ENCODE results near the gene RAB6A.
"Not testable (repeated sequence)": the region's sequence is repeated elsewhere in the genome, so short reads cannot be mapped to it uniquely, and the experiment has no call there.

The RAB6A gene

GRCh38 chr11:73789279-73789670, 28.4 kb upstream of the RAB6A start:
- DNase-seq (ENCODE audit: low read depth in 1 of 2, low spot score in 1 of 2) = no peak

GRCh38 chr11:73787643-73788558, 27.0 kb upstream of the RAB6A start, which contains the start of gene MRPL48:
TSS of gene MRPL48 (plus strand) at chr11:73787874. CDS start at chr11:73787972, 98 bp downstream.
- Histone ChIP-seq H3K27me3 (ENCODE audit: insufficient read depth, poor library complexity, severe bottlenecking) (no peaks in the 10 kb centered on the region), H3K4me3 (replicated peaks; ENCODE audit: insufficient read depth, low read length) (peak within 1 kb of the TSS; percentile 45), H3K27ac (replicated peaks) (peak within 1 kb of the TSS; percentile 98)
- DNase-seq (ENCODE audit: low read depth in 1 of 2, low spot score in 1 of 2) = peak; percentile 88 to 95
- no peak for TF ChIP-seq CTCF (IDR thresholded peaks at IDR 0.05; ENCODE audit: insufficient read depth, low read length)
- peak; percentile 97 for TF ChIP-seq POLR2AphosphoS5 (IDR thresholded peaks at IDR 0.05; ENCODE audit: low read depth)
- peak; percentile 94 for TF ChIP-seq GABPA (IDR thresholded peaks at IDR 0.05; ENCODE audit: low read depth)
- peak; percentile 80 for TF ChIP-seq REST (IDR thresholded peaks at IDR 0.05; ENCODE audit: insufficient replicate concordance, low read depth)
- TF ChIP-seq SPI1 (IDR thresholded peaks at IDR 0.05; ENCODE audit: borderline replicate concordance, low read depth) = peak; percentile 11; the same call in 1 of the 2 replicates

More at GRCh38 chr11:73789279-73789670, 28.4 kb upstream of the RAB6A start:
- H3K4me3 ChIP-seq (replicated peaks; ENCODE audit: insufficient read depth, low read length) = no peak overlapping the region; the same call in 1 of the 2 replicates
- H3K27me3 ChIP-seq (ENCODE audit: insufficient read depth, poor library complexity, severe bottlenecking) = no peaks in the 10 kb centered on the region
- TF ChIP-seq REST (IDR thresholded peaks at IDR 0.05; ENCODE audit: insufficient replicate concordance, low read depth) (no peak), POLR2AphosphoS5 (IDR thresholded peaks at IDR 0.05; ENCODE audit: low read depth) (no peak), SPI1 (IDR thresholded peaks at IDR 0.05; ENCODE audit: borderline replicate concordance, low read depth) (no peak), CTCF (IDR thresholded peaks at IDR 0.05; ENCODE audit: insufficient read depth, low read length) (no peak), GABPA (IDR thresholded peaks at IDR 0.05; ENCODE audit: low read depth) (no peak)
- H3K27ac ChIP-seq (replicated peaks) = no peak overlapping the region

GRCh38 chr11:73787051-73787642, 26.3 kb upstream of the RAB6A start:
- TF ChIP-seq CTCF (IDR thresholded peaks at IDR 0.05; ENCODE audit: insufficient read depth, low read length) = no peak
- no peak for TF ChIP-seq REST (IDR thresholded peaks at IDR 0.05; ENCODE audit: insufficient replicate concordance, low read depth)
- no peak for TF ChIP-seq GABPA (IDR thresholded peaks at IDR 0.05; ENCODE audit: low read depth)
- TF ChIP-seq SPI1 (IDR thresholded peaks at IDR 0.05; ENCODE audit: borderline replicate concordance, low read depth) = no peak
- TF ChIP-seq POLR2AphosphoS5 (IDR thresholded peaks at IDR 0.05; ENCODE audit: low read depth) = no peak
- peak in 1 of 2 experiments; percentile 6 for DNase-seq (ENCODE audit: low read depth in 1 of 2, low spot score in 1 of 2)
- Histone ChIP-seq H3K27me3 (ENCODE audit: insufficient read depth, poor library complexity, severe bottlenecking) (no peaks in the 10 kb centered on the region), H3K4me3 (replicated peaks; ENCODE audit: insufficient read depth, low read length) (peak overlapping the region; percentile 45), H3K27ac (replicated peaks) (peak overlapping the region; percentile 98)

- not testable (repeated sequence) for DNase-seq (ENCODE audit: low read depth in 1 of 2, low spot score in 1 of 2); H3K4me3 ChIP-seq (replicated peaks; ENCODE audit: insufficient read depth, low read length); H3K27me3 ChIP-seq (ENCODE audit: insufficient read depth, poor library complexity, severe bottlenecking); H3K27ac ChIP-seq (replicated peaks)
Measured at GRCh38 chr11:73785467-73785866, 24.6 kb upstream of the RAB6A start.

Measured in HL-60 (cell line).